Transverse colon (tissue), 4 donors: Measurements from ENCODE around the gene PDXK.

Source experiments
- CTCF ChIP-seq, 5 experiments: fragments of 200-600 bp in 3 of 5; fragments of 450-650 bp in 2 of 5; sonication (generic) in 3 of 5; IDR thresholded peaks; 1 replicate in 2 of 5; 2 replicates in 3 of 5; pipeline ENCODE4 v1.5.1; 2016 to 2017; ENCODE audit warnings: antibody characterized with exemption in 5 of 5, inconsistent platforms in 3 of 5, mild to moderate bottlenecking in 2 of 5, moderate library complexity in 1 of 5
- POLR2A ChIP-seq: fragments of 450-650 bp; IDR thresholded peaks from one replicate; pipeline ENCODE4 v1.6.1; 2016; ENCODE audit warnings: antibody characterized with exemption, mild to moderate bottlenecking, moderate library complexity
- POLR2AphosphoS5 ChIP-seq, 3 donors: sonication (generic); formaldehyde crosslinking; IDR thresholded peaks; one replicate each; pipeline ENCODE4 v1.6.1; 2016; ENCODE audit warnings: antibody characterized with exemption in 3 of 3

- TF ChIP-seq CTCF (IDR thresholded peaks at IDR 0.05) (no peak), POLR2A (no peak), POLR2AphosphoS5 (IDR thresholded peaks at IDR 0.05) (no peak)
These were observed 81.6 kb downstream of the PDXK start for GRCh38 chr21:43800566-43800965.
